OCI-M2 (cell line): Measurements from ENCODE around the gene TPSD1.
"Not testable (repeated sequence)": the region's sequence is repeated elsewhere in the genome, so short reads cannot be mapped to it uniquely, and the experiment has no call there.

Source experiments
- DNase-seq: peaks from one replicate; lab custom pipeline; 2025; ENCODE audit not compliant: unreplicated experiment; lab: John Stamatoyannopoulos, UW

The TPSD1 gene

DNA sequence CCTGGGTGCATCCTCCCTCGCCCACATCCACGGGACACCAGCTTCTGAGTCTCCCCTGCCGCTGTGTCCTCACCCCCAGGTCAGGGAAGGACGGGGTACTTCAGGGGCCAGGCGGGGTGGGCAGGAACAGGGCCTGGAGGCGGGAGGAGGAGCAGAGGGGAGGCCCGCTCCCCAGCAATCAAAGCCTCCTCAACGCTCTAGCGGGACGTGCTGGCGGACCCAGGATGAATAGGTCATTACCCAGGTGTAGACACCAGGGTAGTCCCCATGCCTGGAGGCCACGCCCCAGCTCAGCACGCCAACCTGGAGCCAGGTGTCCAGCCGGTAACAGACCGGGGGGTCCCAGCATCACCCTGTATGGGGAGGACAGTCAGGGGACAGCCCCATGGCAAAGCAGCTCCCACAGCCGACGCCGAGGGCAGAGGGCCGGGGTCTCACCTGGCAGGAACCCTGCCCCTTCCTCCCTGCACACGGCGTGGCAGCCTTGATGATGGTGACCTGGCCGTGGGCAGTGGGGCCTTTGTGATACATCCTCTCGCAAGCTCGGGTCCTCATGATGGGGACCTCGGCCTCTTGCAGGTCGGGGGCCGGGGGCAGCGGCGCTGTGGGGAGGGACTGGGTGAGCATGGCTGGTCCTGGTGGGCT is 24.2 kb downstream of the TPSD1 start:
- no peak for DNase-seq

GRCh38 chr16:1280783-1281182 is 24.9 kb downstream of the TPSD1 start:
- DNase-seq, result no peak

DNA sequence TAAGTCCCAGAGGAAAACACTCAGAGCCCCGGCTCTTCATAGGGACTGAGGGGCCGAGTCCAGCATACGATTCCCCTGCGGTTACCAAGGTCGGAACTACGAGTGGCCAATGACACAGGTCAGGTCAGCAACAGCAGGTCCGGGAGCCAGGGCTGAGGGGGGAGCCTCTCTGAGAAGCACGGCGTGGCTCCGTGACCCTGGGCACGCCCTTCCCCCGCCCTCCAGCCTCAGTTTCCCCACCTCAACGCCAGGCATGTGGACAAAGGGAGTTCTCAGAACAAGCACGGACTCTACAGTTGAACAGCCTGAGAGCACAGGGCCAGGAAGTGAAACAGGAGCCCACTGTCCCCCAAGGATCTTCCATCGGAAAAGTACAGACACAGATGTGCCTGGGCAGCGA is 25.6 kb downstream of the TPSD1 start:
- no peak for DNase-seq

GRCh38 chr16:1282324-1282973 is 26.6 kb downstream of the TPSD1 start:
- DNase-seq, result no peak

- DNase-seq, result no peak
Observed at GRCh38 chr16:1283296-1283695, 27.4 kb downstream of the TPSD1 start.

- DNase-seq, result no peak
Observed at GRCh38 chr16:1283996-1284616, 28.2 kb downstream of the TPSD1 start.

DNA sequence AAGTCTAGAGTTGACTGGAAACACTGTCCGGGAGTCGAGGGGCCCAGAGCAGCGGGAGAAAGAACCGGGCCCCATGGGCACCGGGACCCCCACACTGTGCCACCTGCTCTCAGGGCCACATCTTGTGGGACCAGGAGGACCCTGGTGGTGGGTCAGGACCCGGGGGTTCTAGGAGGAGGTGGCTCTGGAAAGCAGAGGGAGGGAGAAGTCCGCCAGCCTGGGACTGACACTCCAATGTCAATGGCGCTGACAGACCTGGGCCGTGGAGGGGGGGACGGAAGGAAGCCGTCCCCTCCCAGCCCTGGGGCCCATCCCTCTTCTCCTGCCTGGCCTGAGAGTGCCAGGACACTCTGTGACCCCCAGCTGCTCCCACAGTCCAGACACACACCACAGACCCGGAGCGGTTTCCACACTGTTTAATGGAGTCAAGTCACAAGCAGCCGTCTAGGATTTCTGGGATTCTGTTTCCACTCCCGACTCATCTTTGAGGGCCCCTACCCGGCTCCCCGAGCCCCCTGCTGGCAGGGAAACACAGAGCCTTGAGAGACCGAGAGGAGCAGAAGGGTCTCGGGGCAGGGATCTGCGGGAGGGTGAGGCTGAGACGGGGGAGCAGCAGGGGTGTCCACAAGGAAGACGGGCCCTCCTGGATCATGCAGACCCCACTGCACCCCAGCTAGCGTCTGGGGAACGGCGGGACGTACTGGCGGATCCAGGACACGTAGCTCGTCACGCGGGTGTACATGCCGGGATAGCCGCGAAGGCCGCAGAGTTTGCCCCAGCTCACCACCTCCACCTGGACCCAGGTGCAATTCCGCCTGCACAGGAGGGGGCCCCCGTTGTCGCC is 30.0 kb downstream of the TPSD1 start:
- no peak for DNase-seq

- DNase-seq, result no peak
Observed at GRCh38 chr16:1286513-1287094, 30.7 kb downstream of the TPSD1 start.

GRCh38 chr16:1287982-1288670 is 32.3 kb downstream of the TPSD1 start:
- DNase-seq, result no peak

DNA sequence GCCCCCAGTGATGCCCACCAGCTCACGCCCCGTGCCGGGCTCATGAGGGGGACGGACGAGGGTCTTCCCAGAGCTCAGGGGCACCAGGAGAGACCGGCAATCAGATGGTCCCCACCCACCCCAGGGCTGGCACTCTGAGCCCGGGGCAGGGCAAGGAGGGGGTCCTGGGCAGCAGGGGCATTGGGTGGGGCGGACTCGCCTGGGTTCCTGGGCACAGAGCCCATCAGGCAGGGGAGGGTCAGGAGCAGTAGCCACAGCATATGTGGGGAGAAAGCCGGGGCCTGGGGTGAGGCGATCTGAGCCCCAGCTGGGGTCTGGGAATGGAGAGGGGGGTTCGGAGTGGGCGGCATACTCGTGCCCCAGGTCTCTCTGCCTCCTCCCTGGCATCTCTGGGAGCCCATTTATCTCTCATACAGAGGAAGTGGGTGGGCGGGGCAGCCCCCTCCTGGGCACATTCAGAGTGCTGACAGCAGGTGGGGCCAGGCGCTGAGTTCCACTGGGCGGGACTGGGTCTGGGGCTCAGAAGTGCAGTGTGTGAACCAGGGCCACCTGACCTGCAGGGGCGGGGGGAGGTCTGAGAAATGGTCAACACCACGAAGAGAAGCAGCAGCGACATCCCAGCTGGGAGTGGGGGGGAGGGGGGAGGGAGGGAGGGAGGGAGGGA is 33.1 kb downstream of the TPSD1 start:
- no peak for DNase-seq

GRCh38 chr16:1289477-1289866 is 33.6 kb downstream of the TPSD1 start:
- no peak for DNase-seq

DNA sequence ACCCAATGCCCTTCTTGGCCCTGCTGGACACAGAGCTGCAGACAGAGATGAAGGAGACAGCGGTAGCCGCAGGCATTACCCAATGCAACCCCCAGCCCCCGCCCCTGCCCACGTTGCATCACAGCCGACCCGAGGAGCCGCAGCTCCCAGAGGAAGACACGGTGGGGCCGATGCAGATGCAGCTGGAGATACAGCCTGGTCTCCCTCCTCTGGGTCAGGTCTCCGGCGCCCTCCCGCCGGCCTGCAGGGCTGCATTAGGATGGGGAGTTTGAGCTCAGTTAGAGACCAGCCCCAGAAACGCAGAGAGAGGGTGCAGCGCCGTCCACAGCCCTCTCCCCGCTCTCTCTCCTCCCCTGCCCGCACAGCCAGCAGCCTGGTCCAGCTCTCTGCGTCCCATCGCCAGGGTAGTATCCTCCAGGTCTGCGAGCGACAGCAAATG is 34.2 kb downstream of the TPSD1 start:
- no peak for DNase-seq

GRCh38 chr16:1290860-1291575 is 35.1 kb downstream of the TPSD1 start:
- no peak for DNase-seq

GRCh38 chr16:1291576-1291974 is 35.7 kb downstream of the TPSD1 start:
- no peak for DNase-seq

- not testable (repeated sequence) for DNase-seq
Observed at GRCh38 chr16:1292208-1292607, 36.3 kb downstream of the TPSD1 start.

DNA sequence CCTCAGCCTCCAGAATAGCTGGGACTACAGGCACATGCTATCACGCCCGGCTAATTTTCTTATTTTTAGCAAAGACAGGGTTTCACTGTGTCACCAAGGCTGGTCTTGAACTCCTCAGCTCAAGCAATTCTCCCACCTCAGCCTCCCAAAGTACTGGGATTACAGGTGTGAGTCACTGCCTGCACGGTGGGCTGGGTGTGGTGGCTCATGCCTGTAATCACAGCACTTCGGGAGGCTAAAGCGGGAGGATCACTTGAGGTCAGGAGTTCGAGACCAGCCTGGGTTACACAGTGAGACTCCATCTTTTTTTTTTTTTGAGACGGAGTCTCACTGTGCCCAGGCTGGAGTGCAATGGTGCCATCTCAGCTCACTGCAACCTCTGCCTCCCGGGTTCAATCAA is 36.9 kb downstream of the TPSD1 start:
- DNase-seq, result not testable (repeated sequence)

- DNase-seq, result no peak
Observed at GRCh38 chr16:1293921-1294656, 38.2 kb downstream of the TPSD1 start.

DNA sequence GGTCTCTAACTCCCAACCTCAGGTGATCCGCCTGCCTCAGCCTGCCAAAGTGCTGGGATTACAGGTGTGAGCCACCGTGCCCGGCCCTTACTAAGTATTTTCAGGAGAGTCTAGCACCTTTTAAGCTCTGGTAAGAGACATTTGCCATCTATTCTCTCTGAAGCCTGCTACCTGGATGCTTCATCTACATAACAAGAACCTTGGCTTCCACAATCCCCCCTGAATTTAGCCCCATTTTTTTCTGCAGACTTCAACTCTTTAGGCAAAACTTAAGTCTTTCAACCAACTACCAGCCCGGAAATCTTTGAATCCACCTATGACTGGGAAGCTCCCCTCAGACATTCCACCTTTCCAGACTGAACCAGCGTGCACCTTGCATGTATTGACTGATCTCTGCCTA is 39.6 kb downstream of the TPSD1 start:
- no peak for DNase-seq

GRCh38 chr16:1296688-1297017 is 40.8 kb downstream of the TPSD1 start:
- DNase-seq, result not testable (repeated sequence)
